SK-N-SH (cell line): ENCODE results near the gene METTL24. TPM values are rescaled to one million over a fixed set of nuclear protein-coding genes. Genes with fewer than 3 reads are reported as not detected.

Experiments
- CTCF ChIA-PET: fragments of 300-600, 350-600 bp; formaldehyde crosslinking; extraction: SDS; loops from one replicate; lab custom pipeline; 2021; lab: Yijun Ruan, JAX
- POLR2A ChIA-PET: fragments of 350-600 bp; sonication (Branson Sonifier 250); formaldehyde crosslinking; extraction: SDS; loops from one replicate; lab custom pipeline; 2020; ENCODE audit warnings: antibody characterized with exemption, inconsistent platforms; lab: Yijun Ruan, JAX
- DNase-seq: peaks from one replicate; pipeline ENCODE4 v3.0.0; 2012
- H2AFZ ChIP-seq: fragments of 200-600 bp; sonication (generic); 2 replicates; pipeline ENCODE4 v1.8.1; 2016; ENCODE audit warnings: antibody characterized with exemption, mild to moderate bottlenecking, low read depth
- H3F3A ChIP-seq: fragments of 200-600 bp; sonication (generic); replicated peaks from 2 replicates; pipeline ENCODE3; 2016; ENCODE audit warnings: antibody characterized with exemption, mild to moderate bottlenecking; ENCODE audit not compliant: insufficient read depth
- H3K27ac ChIP-seq, 2 experiments: fragments of 200-500 bp in 1 of 2; fragments of 200-600 bp in 1 of 2; sonication (Bioruptor generic) in 1 of 2; sonication (generic), shearing (Covaris generic) in 1 of 2; 2 replicates each; pipeline versions ENCODE4 v1.5.1 to v1.6.1; 2014 to 2016; ENCODE audit warnings: low read depth in 2 of 2, inconsistent platforms in 1 of 2, low read length in 1 of 2, mild to moderate bottlenecking in 1 of 2, mixed read lengths in 1 of 2
- H3K27me3 ChIP-seq: fragments of 200-600 bp; sonication (generic), shearing (Covaris generic); 2 replicates; pipeline ENCODE4 v1.6.1; 2016; ENCODE audit warnings: mixed run types; ENCODE audit not compliant: insufficient read depth
- H3K36me3 ChIP-seq, 2 experiments: fragments of 200-500 bp in 1 of 2; fragments of 200-600 bp in 1 of 2; sonication (Bioruptor generic) in 1 of 2; sonication (generic) in 1 of 2; replicated peaks in 1 of 2; 2 replicates each; pipeline versions ENCODE3 to v1.5.1; 2014 to 2016; ENCODE audit warnings: low read length in 1 of 2, mild to moderate bottlenecking in 1 of 2; ENCODE audit not compliant: insufficient read depth in 2 of 2, control insufficient read depth in 1 of 2
- H3K4me1 ChIP-seq, 2 experiments: fragments of 200-500 bp in 1 of 2; fragments of 200-600 bp in 1 of 2; sonication (Bioruptor generic) in 1 of 2; sonication (generic), shearing (Covaris generic) in 1 of 2; 2 replicates each; pipeline versions ENCODE4 v1.5.1 to v1.6.1; 2014 to 2016; ENCODE audit warnings: low read depth in 1 of 2, low read length in 1 of 2, mixed run types in 1 of 2; ENCODE audit not compliant: insufficient read depth in 2 of 2, control insufficient read depth in 1 of 2
- H3K4me2 ChIP-seq: fragments of 200-600 bp; sonication (generic), shearing (Covaris generic); 2 replicates; pipeline ENCODE4 v1.6.1; 2017; ENCODE audit warnings: mixed run types
- H3K4me3 ChIP-seq, 2 experiments: fragments of 200-500 bp in 1 of 2; fragments of 200-600 bp in 1 of 2; sonication (Bioruptor generic) in 1 of 2; sonication (generic), shearing (Covaris generic) in 1 of 2; 2 replicates each; pipeline versions ENCODE4 v1.5.1 to v1.8.1; 2014 to 2016; ENCODE audit warnings: low read depth in 2 of 2, inconsistent platforms in 1 of 2, low read length in 1 of 2, mild to moderate bottlenecking in 1 of 2, mixed read lengths in 1 of 2, moderate library complexity in 1 of 2
- H3K79me2 ChIP-seq: fragments of 200-600 bp; sonication (generic); 2 replicates; pipeline ENCODE4 v1.8.1; 2017; ENCODE audit warnings: mild to moderate bottlenecking; ENCODE audit not compliant: insufficient read depth
- H3K9ac ChIP-seq: fragments of 200-600 bp; sonication (generic); 2 replicates; pipeline ENCODE4 v1.6.1; 2017; ENCODE audit warnings: mixed run types
- H3K9me2 ChIP-seq: fragments of 200-600 bp; sonication (generic); 2 replicates; pipeline ENCODE4 v1.6.1; 2017; ENCODE audit warnings: mixed run types
- H3K9me3 ChIP-seq: fragments of 200-600 bp; sonication (generic); 2 replicates; pipeline ENCODE4 v1.6.1; 2017; ENCODE audit warnings: mixed run types, mild to moderate bottlenecking, moderate library complexity
- H4K20me1 ChIP-seq: fragments of 200-600 bp; sonication (generic); 2 replicates; pipeline ENCODE4 v1.6.1; 2017; ENCODE audit warnings: mild to moderate bottlenecking, mixed run types; ENCODE audit not compliant: insufficient read depth
- FOSL2 ChIP-seq: IDR thresholded peaks from 2 replicates; pipeline ENCODE4 v1.4.0; 2012; ENCODE audit warnings: low read depth, mild to moderate bottlenecking, moderate library complexity, borderline replicate concordance
- FOXJ3 ChIP-seq: sonication (generic); formaldehyde crosslinking; IDR thresholded peaks from 2 replicates; pipeline ENCODE4 v1.5.1; 2020; ENCODE audit warnings: mild to moderate bottlenecking, missing genetic modification reagents
- GATA2 ChIP-seq: sonication (generic); formaldehyde crosslinking; IDR thresholded peaks from 2 replicates; pipeline ENCODE4 v1.5.0; 2020; ENCODE audit warnings: mild to moderate bottlenecking, missing genetic modification reagents
- IRF3 ChIP-seq: fragments of 150-350 bp; IDR thresholded peaks from 2 replicates; pipeline ENCODE4 v1.6.1; 2016; ENCODE audit warnings: mild to moderate bottlenecking, low read depth, low read length
- JUND ChIP-seq: IDR thresholded peaks from 2 replicates; pipeline ENCODE4 v1.4.0; 2012
- MXI1 ChIP-seq: IDR thresholded peaks from 2 replicates; pipeline ENCODE4 v1.6.1; 2012; ENCODE audit warnings: mild to moderate bottlenecking, low read depth, low read length, improper control_type of control experiment
- NFIC ChIP-seq: IDR thresholded peaks from 2 replicates; pipeline ENCODE4 v1.4.0; 2012; ENCODE audit warnings: borderline replicate concordance
- NRF1 ChIP-seq: IDR thresholded peaks from 2 replicates; pipeline ENCODE4 v1.6.1; 2012; ENCODE audit warnings: low read depth, mild to moderate bottlenecking, low read length
- PBX3 ChIP-seq: IDR thresholded peaks from 2 replicates; pipeline ENCODE4; 2012
- RCOR1 ChIP-seq: fragments of 150-350 bp; IDR thresholded peaks from 2 replicates; pipeline ENCODE4 v1.6.1; 2017; ENCODE audit warnings: antibody characterized with exemption, low read length
- REST ChIP-seq: IDR thresholded peaks from 2 replicates; pipeline ENCODE4 v1.6.1; 2012; ENCODE audit warnings: mild to moderate bottlenecking, low read depth, low read length, moderate library complexity
- SIN3A ChIP-seq: IDR thresholded peaks from 2 replicates; pipeline ENCODE4 v1.6.1; 2012; ENCODE audit warnings: low read depth, mild to moderate bottlenecking, low read length, moderate library complexity, borderline replicate concordance
- TAF1 ChIP-seq: IDR thresholded peaks from 2 replicates; pipeline ENCODE4 v1.6.1; 2012; ENCODE audit warnings: low read depth, mild to moderate bottlenecking, low read length, moderate library complexity, borderline replicate concordance
- TEAD4 ChIP-seq: IDR thresholded peaks from 2 replicates; pipeline ENCODE4 v1.4.0; 2012; ENCODE audit warnings: mild to moderate bottlenecking, borderline replicate concordance; ENCODE audit not compliant: insufficient read depth
- USF1 ChIP-seq: IDR thresholded peaks from 2 replicates; pipeline ENCODE4 v1.4.0; 2012; ENCODE audit warnings: low read depth, borderline replicate concordance
- YY1 ChIP-seq: IDR thresholded peaks from 2 replicates; pipeline ENCODE4 v1.4.0; 2012; ENCODE audit warnings: low read depth, mild to moderate bottlenecking
- ZBTB33 ChIP-seq: IDR thresholded peaks from 2 replicates; pipeline ENCODE4 v1.4.0; 2012; ENCODE audit warnings: low read depth, borderline replicate concordance
- polyA plus RNA-seq, 3 experiments: library from polyadenylated mRNA; depleted of rRNA; stranded (reverse); fragments of >200 nt; gene quantifications; 2 replicates each; pipeline ENCODE4 v1.2.3, GENCODE V29; 2012

Gene METTL24
- polyA plus RNA-seq, 1 of the 3 experiments (the other 2 are of a cell fraction) = not detected

GRCh38 chr6:110266996-110267395 lies 91.2 kb downstream of the METTL24 start:
- Histone ChIP-seq H3K4me3 (no peak overlapping the region), H3F3A (no peaks in the 10 kb centered on the region), H3K27me3 (no peaks in the 10 kb centered on the region), H3K9me3 (no peaks in the 10 kb centered on the region), H4K20me1 (no peaks in the 10 kb centered on the region), H3K9me2 (no peaks in the 10 kb centered on the region), H3K4me2 (no peak overlapping the region), H3K9ac (no peak overlapping the region), H2AFZ (no peak overlapping the region), H3K79me2 (no peaks in the 10 kb centered on the region), H3K36me3 (no peaks in the 10 kb centered on the region), H3K27ac (no peak overlapping the region), H3K4me1 (no peaks in the 10 kb centered on the region)
- ChIA-PET POLR2A (no interaction called here), CTCF (no interaction called here)
- DNase-seq = no peak
- no peak for TF ChIP-seq TAF1
- no peak for TF ChIP-seq IRF3
- no peak for TF ChIP-seq YY1
- TF ChIP-seq MXI1 = no peak
- TF ChIP-seq NRF1 = no peak
- no peak for TF ChIP-seq USF1
- no peak for TF ChIP-seq REST
- TF ChIP-seq TEAD4 = no peak
- no peak for TF ChIP-seq RCOR1
- no peak for TF ChIP-seq GATA2 (CRISPR knock-in tag)
- TF ChIP-seq JUND = no peak
- no peak for TF ChIP-seq PBX3
- TF ChIP-seq ZBTB33 = no peak
- no peak for TF ChIP-seq NFIC
- no peak for TF ChIP-seq FOSL2
- no peak for TF ChIP-seq SIN3A
- TF ChIP-seq FOXJ3 (CRISPR knock-in tag) = no peak
